Ramos (cell line): ENCODE results near the gene CCNDBP1.
"Not testable (repeated sequence)": the region's sequence is repeated elsewhere in the genome, so short reads cannot be mapped to it uniquely, and the experiment has no call there.

ENCODE experiments used
- in situ Hi-C: fragments of 300-500 bp; cut with MboI; formaldehyde crosslinking; loops from one replicate; pipeline ENCODE4 v1.14.3; 2022; ENCODE audit warnings: low sequenced_read_pairs; ENCODE audit not compliant: unreplicated experiment

Gene CCNDBP1

GRCh38 chr15:43190178-43190577, 5.0 kb downstream of the CCNDBP1 start:
- in situ Hi-C loops = no loop called here

GRCh38 chr15:43193710-43194109, 8.5 kb downstream of the CCNDBP1 start:
- in situ Hi-C loops = no loop called here

- in situ Hi-C loops = no loop called here
These were observed 9.6 kb downstream of the CCNDBP1 start for GRCh38 chr15:43194795-43195194.

GRCh38 chr15:43196760-43197548, 11.8 kb downstream of the CCNDBP1 start:
- in situ Hi-C loops = no loop called here

GRCh38 chr15:43197773-43198172, 12.6 kb downstream of the CCNDBP1 start:
- in situ Hi-C loops = not testable (repeated sequence)

- in situ Hi-C loops = not testable (repeated sequence)
These were observed 13.4 kb downstream of the CCNDBP1 start for GRCh38 chr15:43198556-43198955.

- in situ Hi-C loops = no loop called here
These were observed 13.8 kb downstream of the CCNDBP1 start for GRCh38 chr15:43198992-43199391.

- in situ Hi-C loops = no loop called here
These were observed 14.8 kb downstream of the CCNDBP1 start for GRCh38 chr15:43199945-43200488.

- in situ Hi-C loops = no loop called here
These were observed 19.1 kb downstream of the CCNDBP1 start for GRCh38 chr15:43204016-43204901.

GRCh38 chr15:43206054-43206453, 20.9 kb downstream of the CCNDBP1 start:
- in situ Hi-C loops = no loop called here

- in situ Hi-C loops = no loop called here
These were observed 21.8 kb downstream of the CCNDBP1 start for GRCh38 chr15:43207024-43207423.

GRCh38 chr15:43208052-43209002, 23.1 kb downstream of the CCNDBP1 start:
- in situ Hi-C loops = no loop called here

- in situ Hi-C loops = no loop called here
These were observed 24.0 kb downstream of the CCNDBP1 start for GRCh38 chr15:43209059-43209824.

- in situ Hi-C loops = loop anchor here (10.0 kb wide), 1 partner anchor 515 kb away; no protein-coding TSS in a partner anchor
These were observed 25.1 kb downstream of the CCNDBP1 start for GRCh38 chr15:43210172-43210745.

- in situ Hi-C loops = loop anchor here (10.0 kb wide), 1 partner anchor 516 kb away; no protein-coding TSS in a partner anchor
These were observed 25.6 kb downstream of the CCNDBP1 start for GRCh38 chr15:43210807-43211206.

- in situ Hi-C loops = loop anchor here (10.0 kb wide), 1 partner anchor 516 kb away; no protein-coding TSS in a partner anchor
These were observed 26.1 kb downstream of the CCNDBP1 start for GRCh38 chr15:43211224-43211735.

- in situ Hi-C loops = loop anchor here (10.0 kb wide), 1 partner anchor 517 kb away; no protein-coding TSS in a partner anchor
These were observed 27.1 kb downstream of the CCNDBP1 start for GRCh38 chr15:43212299-43212698.

- in situ Hi-C loops = loop anchor here (10.0 kb wide), 1 partner anchor 518 kb away; no protein-coding TSS in a partner anchor
These were observed 27.7 kb downstream of the CCNDBP1 start for GRCh38 chr15:43212951-43213350.
